Body of pancreas (tissue), 4 donors: Measurements from ENCODE around the gene F11R.
"Not testable (repeated sequence)": the region's sequence is repeated elsewhere in the genome, so short reads cannot be mapped to it uniquely, and the experiment has no call there.

ENCODE experiments used
- POLR2A ChIP-seq, 3 donors: fragments of 450-650 bp; IDR thresholded peaks; one replicate each; pipeline ENCODE4 v1.6.1; 2016; ENCODE audit warnings: antibody characterized with exemption in 3 of 3, mild to moderate bottlenecking in 2 of 3
- TF ChIP-seq, protein P1 (sequence below), 7 experiments: fragments of 450-650 bp in 4 of 7; fragments of 200-600 bp in 3 of 7; sonication (generic) in 3 of 7; IDR thresholded peaks; one replicate each; pipeline ENCODE4 v1.5.1; 2016 to 2019; ENCODE audit warnings: antibody characterized with exemption in 7 of 7

DNA sequence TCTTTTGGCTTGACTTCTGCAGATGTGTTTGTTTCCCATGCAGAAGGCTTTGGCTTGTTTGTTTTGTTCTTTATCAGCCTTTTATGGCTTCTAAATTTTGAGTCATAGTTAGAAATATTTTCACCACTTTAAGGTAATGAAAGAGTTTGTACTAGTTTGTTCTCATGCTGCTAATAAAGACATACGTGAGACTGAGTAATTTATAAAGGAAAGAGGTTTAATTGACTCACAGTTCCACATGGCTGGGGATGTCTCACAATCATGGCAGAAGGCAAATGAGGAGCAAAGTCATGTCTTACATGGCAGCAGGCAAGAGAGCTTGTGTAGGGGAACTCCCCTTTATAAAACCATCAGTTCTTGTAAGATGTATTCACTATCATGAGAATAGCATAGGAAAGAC is 6.0 kb upstream of the F11R start:
- TF ChIP-seq, protein P1, sequence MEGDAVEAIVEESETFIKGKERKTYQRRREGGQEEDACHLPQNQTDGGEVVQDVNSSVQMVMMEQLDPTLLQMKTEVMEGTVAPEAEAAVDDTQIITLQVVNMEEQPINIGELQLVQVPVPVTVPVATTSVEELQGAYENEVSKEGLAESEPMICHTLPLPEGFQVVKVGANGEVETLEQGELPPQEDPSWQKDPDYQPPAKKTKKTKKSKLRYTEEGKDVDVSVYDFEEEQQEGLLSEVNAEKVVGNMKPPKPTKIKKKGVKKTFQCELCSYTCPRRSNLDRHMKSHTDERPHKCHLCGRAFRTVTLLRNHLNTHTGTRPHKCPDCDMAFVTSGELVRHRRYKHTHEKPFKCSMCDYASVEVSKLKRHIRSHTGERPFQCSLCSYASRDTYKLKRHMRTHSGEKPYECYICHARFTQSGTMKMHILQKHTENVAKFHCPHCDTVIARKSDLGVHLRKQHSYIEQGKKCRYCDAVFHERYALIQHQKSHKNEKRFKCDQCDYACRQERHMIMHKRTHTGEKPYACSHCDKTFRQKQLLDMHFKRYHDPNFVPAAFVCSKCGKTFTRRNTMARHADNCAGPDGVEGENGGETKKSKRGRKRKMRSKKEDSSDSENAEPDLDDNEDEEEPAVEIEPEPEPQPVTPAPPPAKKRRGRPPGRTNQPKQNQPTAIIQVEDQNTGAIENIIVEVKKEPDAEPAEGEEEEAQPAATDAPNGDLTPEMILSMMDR (IDR thresholded peaks at IDR 0.05) = not testable (repeated sequence)
- TF ChIP-seq POLR2A (IDR thresholded peaks at IDR 0.05) = not testable (repeated sequence)
